ENCODE measurements around the gene PRC1.

DNA sequence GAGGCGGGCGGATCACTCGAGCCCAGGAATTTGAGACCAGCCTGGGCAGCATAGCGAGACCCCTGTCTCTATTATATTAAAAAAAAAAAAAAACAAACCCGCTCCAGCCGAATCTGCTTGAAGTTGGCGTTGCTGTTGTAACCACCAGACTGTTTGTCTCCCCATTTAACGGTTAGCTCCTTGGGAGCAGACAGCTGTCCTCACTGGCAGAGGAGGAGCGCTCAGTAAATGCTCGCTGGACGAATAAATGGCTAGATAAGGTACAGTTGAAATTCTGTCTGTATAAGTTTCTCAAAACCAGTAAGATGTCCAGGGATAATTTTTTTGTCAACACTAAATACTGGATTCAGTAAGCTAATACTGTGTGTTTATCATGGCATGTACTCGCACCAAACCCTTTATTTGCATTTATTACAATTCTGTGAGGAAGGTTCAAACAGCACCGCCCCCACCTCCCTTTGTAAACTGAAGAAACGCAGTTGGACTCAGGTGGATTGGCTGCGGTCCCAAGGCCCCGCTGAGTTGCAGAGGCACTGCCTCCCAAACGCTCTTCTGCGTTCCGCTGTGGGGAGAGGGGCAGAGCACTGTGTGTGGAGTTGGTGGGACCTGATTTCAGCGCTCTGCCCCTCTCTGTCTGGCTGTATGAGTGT lies 38.6 kb downstream of the PRC1 start:
- TF ChIP-seq POLR2AphosphoS5 (IDR thresholded peaks at IDR 0.05): no peak
- TF ChIP-seq, protein P1, sequence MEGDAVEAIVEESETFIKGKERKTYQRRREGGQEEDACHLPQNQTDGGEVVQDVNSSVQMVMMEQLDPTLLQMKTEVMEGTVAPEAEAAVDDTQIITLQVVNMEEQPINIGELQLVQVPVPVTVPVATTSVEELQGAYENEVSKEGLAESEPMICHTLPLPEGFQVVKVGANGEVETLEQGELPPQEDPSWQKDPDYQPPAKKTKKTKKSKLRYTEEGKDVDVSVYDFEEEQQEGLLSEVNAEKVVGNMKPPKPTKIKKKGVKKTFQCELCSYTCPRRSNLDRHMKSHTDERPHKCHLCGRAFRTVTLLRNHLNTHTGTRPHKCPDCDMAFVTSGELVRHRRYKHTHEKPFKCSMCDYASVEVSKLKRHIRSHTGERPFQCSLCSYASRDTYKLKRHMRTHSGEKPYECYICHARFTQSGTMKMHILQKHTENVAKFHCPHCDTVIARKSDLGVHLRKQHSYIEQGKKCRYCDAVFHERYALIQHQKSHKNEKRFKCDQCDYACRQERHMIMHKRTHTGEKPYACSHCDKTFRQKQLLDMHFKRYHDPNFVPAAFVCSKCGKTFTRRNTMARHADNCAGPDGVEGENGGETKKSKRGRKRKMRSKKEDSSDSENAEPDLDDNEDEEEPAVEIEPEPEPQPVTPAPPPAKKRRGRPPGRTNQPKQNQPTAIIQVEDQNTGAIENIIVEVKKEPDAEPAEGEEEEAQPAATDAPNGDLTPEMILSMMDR (IDR thresholded peaks at IDR 0.05): no peak
- TF ChIP-seq POLR2A (IDR thresholded peaks at IDR 0.05; ENCODE audit: low read depth): no peak
